ENCODE results near the gene STING1.
A peak's percentile ranks its signal among the peaks of the same experiment; 100 is the strongest.

Gene STING1

DNA sequence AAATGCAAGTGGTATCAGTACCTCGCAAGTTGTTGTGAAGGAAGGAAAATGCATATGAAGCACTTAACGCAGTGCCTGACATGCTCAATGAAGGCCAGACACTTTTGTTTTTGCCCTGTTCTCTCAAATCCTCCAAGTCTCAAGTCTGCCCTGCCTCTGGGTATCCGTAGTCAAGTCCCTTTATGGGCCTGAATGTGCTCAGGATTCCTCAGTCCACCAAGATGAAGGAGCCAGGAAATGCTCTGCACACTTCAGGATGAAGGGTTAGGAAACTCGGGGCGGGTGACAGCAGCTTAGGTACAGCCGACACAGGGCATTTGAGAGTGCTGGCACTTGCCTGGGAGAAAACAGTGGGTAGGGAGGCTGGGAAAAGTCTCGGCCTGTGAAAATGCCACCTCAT lies 21.4 kb downstream of the STING1 start:
- no peak overlapping the region for H3K9ac ChIP-seq (ENCODE audit: low read length in 2 of 2)
- H3K9me3 ChIP-seq (ENCODE audit: control insufficient read depth in 2 of 2, low read length in 2 of 2): no peaks in the 10 kb centered on the region
- H3K27me3 ChIP-seq (ENCODE audit: control insufficient read depth in 1 of 2, insufficient read depth in 2 of 2, low read length in 2 of 2): no peaks in the 10 kb centered on the region
- no peak overlapping the region for H3K27ac ChIP-seq (ENCODE audit: low read length)
- peak overlapping the region in 1 of 2 donors; percentile 49 for H3K4me3 ChIP-seq (ENCODE audit: low read length in 2 of 2)
- H3K36me3 ChIP-seq (ENCODE audit: control insufficient read depth in 2 of 2, insufficient read depth in 2 of 2, low read length in 2 of 2): no peaks in the 10 kb centered on the region
- no peaks in the 10 kb centered on the region for H3K4me1 ChIP-seq (ENCODE audit: control insufficient read depth, insufficient read depth, low read length)

DNA sequence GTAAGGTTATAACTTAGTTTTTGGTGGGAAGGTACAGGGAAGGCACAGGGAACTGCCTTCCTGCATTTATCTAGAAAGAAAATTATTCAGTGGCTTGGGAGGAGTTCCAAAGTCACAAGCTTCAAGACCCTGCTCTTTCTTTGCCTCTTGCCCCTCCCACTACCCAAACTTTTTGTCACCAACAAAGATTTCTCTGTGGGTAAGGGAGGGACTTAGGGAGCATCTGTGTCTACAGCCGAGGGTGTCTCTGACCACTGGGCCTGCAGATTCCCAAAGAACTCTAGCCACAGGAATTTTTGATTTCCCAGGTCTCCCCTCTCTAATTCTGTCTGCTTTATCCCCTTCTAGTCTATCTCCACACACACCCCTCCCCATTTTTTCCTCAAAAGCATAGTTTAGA lies 22.1 kb downstream of the STING1 start:
- Histone ChIP-seq H3K9me3 (ENCODE audit: control insufficient read depth in 2 of 2, low read length in 2 of 2) (no peaks in the 10 kb centered on the region), H3K4me3 (ENCODE audit: low read length in 2 of 2) (no peak overlapping the region), H3K36me3 (ENCODE audit: control insufficient read depth in 2 of 2, insufficient read depth in 2 of 2, low read length in 2 of 2) (no peaks in the 10 kb centered on the region), H3K27me3 (ENCODE audit: control insufficient read depth in 1 of 2, insufficient read depth in 2 of 2, low read length in 2 of 2) (no peaks in the 10 kb centered on the region), H3K27ac (ENCODE audit: low read length) (no peak overlapping the region), H3K4me1 (ENCODE audit: control insufficient read depth, insufficient read depth, low read length) (no peaks in the 10 kb centered on the region), H3K9ac (ENCODE audit: low read length in 2 of 2) (no peak overlapping the region)

DNA sequence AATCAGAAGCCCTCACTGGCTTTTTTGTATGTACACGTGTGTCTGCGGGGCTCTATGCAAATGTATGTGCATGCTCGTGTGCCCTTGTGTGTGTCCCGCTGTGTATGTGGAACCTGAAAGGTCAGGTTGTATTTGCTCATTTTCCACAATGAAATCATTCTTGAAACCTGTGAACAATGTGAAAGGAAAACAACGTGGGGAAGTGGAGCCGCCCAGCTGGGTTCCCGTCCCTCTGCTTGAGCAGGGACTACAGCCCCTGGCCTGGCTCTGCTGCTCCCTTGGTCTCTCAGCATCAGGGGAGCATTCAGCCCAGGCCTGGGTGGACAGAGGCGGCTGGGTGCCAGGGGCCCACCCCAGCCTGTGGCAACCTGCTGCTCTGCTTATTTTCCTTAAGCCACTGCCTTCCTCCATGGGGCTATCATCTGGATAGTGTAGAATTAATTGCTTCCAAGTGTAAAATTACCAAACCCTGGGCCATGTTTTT lies 23.1 kb downstream of the STING1 start:
- Histone ChIP-seq H3K36me3 (ENCODE audit: control insufficient read depth in 2 of 2, insufficient read depth in 2 of 2, low read length in 2 of 2) (no peaks in the 10 kb centered on the region), H3K27me3 (ENCODE audit: control insufficient read depth in 1 of 2, insufficient read depth in 2 of 2, low read length in 2 of 2) (no peaks in the 10 kb centered on the region), H3K9ac (ENCODE audit: low read length in 2 of 2) (no peak overlapping the region), H3K4me1 (ENCODE audit: control insufficient read depth, insufficient read depth, low read length) (no peaks in the 10 kb centered on the region), H3K4me3 (ENCODE audit: low read length in 2 of 2) (no peak overlapping the region), H3K9me3 (ENCODE audit: control insufficient read depth in 2 of 2, low read length in 2 of 2) (no peaks in the 10 kb centered on the region), H3K27ac (ENCODE audit: low read length) (no peak overlapping the region)

DNA sequence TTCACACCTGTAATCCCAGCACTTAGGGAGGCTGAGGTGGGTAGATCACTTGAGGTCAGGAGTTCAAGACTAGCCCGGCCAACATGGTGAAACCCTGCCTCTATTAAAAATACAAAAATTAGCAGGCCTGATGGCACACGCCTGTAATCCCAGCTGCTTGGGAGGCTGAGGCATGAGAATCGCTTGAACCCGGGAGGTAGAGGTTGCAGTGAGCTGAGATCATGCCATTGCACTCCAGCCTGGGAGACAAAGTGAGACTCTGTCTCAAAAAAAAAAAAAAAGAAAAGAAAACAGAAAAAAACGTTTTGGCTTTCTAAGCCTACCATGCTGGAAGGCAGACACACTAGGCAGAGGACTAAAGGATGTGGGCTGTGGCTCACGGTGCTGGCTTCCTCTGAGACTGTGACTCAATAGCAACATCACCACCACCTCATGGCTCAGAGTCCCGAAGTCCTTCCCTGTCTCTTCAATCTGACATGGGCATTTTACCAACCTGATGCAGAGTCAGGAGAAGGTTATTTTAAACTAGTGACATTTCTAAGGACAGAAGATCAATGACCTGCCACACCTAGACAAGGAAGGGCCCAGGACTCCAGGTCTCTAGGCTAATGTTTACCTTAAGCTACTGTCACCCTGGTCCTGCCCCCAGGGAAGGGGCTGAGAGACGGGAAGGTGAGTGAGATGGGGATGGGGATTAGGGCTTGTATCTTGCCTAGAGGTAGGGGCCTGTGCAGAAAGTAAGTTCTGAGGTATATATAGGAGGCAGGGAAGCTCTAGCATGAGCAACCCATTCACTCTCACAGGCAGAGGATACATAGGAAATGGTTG lies 23.8 kb downstream of the STING1 start:
- H3K4me1 ChIP-seq (ENCODE audit: control insufficient read depth, insufficient read depth, low read length): no peaks in the 10 kb centered on the region
- H3K36me3 ChIP-seq (ENCODE audit: control insufficient read depth in 2 of 2, insufficient read depth in 2 of 2, low read length in 2 of 2): no peaks in the 10 kb centered on the region
- no peaks in the 10 kb centered on the region for H3K27me3 ChIP-seq (ENCODE audit: control insufficient read depth in 1 of 2, insufficient read depth in 2 of 2, low read length in 2 of 2)
- no peak overlapping the region for H3K9ac ChIP-seq (ENCODE audit: low read length in 2 of 2)
- no peak overlapping the region for H3K4me3 ChIP-seq (ENCODE audit: low read length in 2 of 2)
- H3K9me3 ChIP-seq (ENCODE audit: control insufficient read depth in 2 of 2, low read length in 2 of 2): no peaks in the 10 kb centered on the region
- no peak overlapping the region for H3K27ac ChIP-seq (ENCODE audit: low read length)

DNA sequence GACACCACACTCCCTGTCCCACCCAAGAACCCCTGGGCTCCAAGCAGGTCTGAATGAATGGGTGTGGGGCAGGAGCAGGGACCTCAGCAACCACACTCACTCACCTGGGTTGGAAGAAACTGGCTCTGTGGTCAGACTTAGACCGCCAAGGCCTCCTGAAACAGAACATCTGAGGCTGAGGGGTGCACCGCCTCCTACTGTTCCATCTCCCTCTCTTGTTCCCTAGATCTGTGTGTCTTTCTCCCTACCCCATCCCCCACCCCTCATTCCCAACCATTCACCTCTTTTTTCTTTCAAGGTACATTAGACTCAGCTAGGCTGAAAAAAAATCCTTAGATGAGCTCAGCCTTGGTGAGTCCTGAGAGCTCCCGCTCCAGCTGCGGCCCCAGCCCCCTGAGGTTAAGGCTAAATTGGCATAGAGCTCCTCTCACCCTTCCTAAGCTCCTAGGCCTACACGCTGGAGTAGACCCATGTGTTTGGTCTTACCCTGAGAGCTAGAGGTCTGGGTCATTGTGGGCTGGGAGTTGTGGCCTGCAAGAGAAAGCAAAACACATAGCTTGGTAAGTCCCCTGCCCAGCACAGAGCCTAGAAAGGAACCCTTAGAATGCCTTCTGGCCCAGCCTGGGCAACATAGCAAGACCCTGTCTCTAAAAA lies 24.8 kb downstream of the STING1 start:
- H3K9ac ChIP-seq (ENCODE audit: low read length in 2 of 2): no peak overlapping the region
- no peaks in the 10 kb centered on the region for H3K36me3 ChIP-seq (ENCODE audit: control insufficient read depth in 2 of 2, insufficient read depth in 2 of 2, low read length in 2 of 2)
- no peak overlapping the region for H3K27ac ChIP-seq (ENCODE audit: low read length)

DNA sequence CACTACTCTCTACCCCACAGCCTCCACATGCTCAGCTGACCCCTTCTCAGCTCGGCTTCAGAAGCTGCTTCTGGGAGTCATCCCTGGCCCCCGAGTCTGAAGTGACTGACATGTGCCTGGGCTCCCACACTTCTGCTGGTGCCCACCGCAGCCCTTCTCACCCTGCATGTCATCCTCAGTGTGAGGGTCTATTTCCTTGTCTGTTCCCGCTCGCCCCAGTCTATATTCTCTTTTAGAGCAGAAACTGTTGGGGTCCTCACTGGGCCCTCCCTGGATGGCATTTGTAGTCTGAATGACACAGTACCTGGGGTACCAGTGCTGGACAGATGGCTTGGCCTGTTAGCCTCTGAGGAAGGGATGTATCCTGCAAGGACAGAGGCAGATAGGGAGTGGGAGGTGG lies 25.3 kb downstream of the STING1 start:
- Histone ChIP-seq H3K27ac (ENCODE audit: low read length) (no peak overlapping the region), H3K36me3 (ENCODE audit: control insufficient read depth in 2 of 2, insufficient read depth in 2 of 2, low read length in 2 of 2) (no peaks in the 10 kb centered on the region), H3K4me1 (ENCODE audit: control insufficient read depth, insufficient read depth, low read length) (no peaks in the 10 kb centered on the region), H3K4me3 (ENCODE audit: low read length in 2 of 2) (no peak overlapping the region), H3K9me3 (ENCODE audit: control insufficient read depth in 2 of 2, low read length in 2 of 2) (no peaks in the 10 kb centered on the region), H3K27me3 (ENCODE audit: control insufficient read depth in 1 of 2, insufficient read depth in 2 of 2, low read length in 2 of 2) (no peaks in the 10 kb centered on the region), H3K9ac (ENCODE audit: low read length in 2 of 2) (no peak overlapping the region)

More for the DNA sequence above, 24.8 kb downstream of the STING1 start:
- Histone ChIP-seq H3K4me1 (ENCODE audit: control insufficient read depth, insufficient read depth, low read length) (no peaks in the 10 kb centered on the region), H3K4me3 (ENCODE audit: low read length in 2 of 2) (no peak overlapping the region), H3K27me3 (ENCODE audit: control insufficient read depth in 1 of 2, insufficient read depth in 2 of 2, low read length in 2 of 2) (no peaks in the 10 kb centered on the region), H3K9me3 (ENCODE audit: control insufficient read depth in 2 of 2, low read length in 2 of 2) (no peaks in the 10 kb centered on the region)

DNA sequence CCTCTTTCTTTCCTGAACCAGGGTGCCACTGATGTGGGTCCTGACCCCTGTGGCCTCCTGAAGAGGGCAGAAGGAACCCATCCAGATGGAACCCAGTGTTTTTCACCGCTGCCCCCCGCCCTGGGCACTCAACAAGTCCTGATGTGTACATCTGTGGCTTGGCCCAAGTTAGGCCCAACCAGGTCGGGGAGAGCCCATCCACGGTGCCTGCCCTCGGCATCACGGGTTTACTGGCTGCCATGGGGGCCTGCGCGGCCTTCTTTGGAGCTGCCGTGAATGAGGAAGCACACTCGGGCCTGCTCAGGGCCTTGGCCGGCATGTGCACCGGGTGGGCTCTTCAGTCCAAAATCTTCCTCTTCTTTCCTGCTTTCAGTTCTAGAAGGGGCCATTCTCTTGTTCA lies 25.8 kb downstream of the STING1 start:
- Histone ChIP-seq H3K4me1 (ENCODE audit: control insufficient read depth, insufficient read depth, low read length) (no peaks in the 10 kb centered on the region), H3K27me3 (ENCODE audit: control insufficient read depth in 1 of 2, insufficient read depth in 2 of 2, low read length in 2 of 2) (no peaks in the 10 kb centered on the region), H3K4me3 (ENCODE audit: low read length in 2 of 2) (no peak overlapping the region), H3K9ac (ENCODE audit: low read length in 2 of 2) (no peak overlapping the region), H3K36me3 (ENCODE audit: control insufficient read depth in 2 of 2, insufficient read depth in 2 of 2, low read length in 2 of 2) (no peaks in the 10 kb centered on the region), H3K27ac (ENCODE audit: low read length) (no peak overlapping the region), H3K9me3 (ENCODE audit: control insufficient read depth in 2 of 2, low read length in 2 of 2) (no peaks in the 10 kb centered on the region)

DNA sequence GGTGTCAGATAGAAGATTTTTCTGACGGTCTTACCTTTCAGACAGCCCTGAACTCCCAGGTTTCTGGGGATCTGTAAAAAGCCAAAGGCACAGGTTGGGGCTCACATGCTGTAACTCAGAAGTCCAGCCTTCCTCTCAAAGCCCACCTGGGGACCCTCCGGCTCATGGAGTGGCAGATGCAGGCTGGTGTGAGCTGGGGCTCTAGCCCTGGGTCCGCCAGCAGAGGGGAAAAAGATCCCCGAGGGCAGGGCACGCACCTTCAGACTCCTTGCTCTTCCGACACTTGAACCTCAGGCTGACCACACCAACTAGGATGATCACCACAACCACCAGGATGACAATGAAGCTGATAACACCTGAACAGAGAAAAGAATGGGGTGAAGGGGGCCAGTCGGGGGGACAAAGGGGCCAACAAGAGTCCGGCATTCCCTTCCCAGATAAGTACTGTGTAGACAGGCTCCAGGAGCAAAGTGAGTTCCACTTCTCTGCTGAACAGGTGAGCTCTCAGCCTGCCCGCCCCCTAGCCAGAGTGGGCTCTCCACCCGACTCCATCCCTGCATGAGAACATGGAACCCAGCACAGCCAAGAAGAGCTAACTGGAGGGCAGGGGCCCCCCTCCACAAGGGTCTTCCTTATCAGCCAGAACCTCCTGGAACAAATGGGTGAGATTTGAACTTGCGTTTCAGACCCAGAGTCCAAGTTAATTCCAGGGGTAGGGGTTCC lies 27.8 kb downstream of the STING1 start:
- H3K9me3 ChIP-seq (ENCODE audit: control insufficient read depth in 2 of 2, low read length in 2 of 2): no peaks in the 10 kb centered on the region
- no peaks in the 10 kb centered on the region for H3K4me1 ChIP-seq (ENCODE audit: control insufficient read depth, insufficient read depth, low read length)
- H3K36me3 ChIP-seq (ENCODE audit: control insufficient read depth in 2 of 2, insufficient read depth in 2 of 2, low read length in 2 of 2): no peaks in the 10 kb centered on the region
- H3K27me3 ChIP-seq (ENCODE audit: control insufficient read depth in 1 of 2, insufficient read depth in 2 of 2, low read length in 2 of 2): no peaks in the 10 kb centered on the region
- H3K4me3 ChIP-seq (ENCODE audit: low read length in 2 of 2): no peak overlapping the region
- H3K27ac ChIP-seq (ENCODE audit: low read length): no peak overlapping the region
- no peak overlapping the region for H3K9ac ChIP-seq (ENCODE audit: low read length in 2 of 2)

DNA sequence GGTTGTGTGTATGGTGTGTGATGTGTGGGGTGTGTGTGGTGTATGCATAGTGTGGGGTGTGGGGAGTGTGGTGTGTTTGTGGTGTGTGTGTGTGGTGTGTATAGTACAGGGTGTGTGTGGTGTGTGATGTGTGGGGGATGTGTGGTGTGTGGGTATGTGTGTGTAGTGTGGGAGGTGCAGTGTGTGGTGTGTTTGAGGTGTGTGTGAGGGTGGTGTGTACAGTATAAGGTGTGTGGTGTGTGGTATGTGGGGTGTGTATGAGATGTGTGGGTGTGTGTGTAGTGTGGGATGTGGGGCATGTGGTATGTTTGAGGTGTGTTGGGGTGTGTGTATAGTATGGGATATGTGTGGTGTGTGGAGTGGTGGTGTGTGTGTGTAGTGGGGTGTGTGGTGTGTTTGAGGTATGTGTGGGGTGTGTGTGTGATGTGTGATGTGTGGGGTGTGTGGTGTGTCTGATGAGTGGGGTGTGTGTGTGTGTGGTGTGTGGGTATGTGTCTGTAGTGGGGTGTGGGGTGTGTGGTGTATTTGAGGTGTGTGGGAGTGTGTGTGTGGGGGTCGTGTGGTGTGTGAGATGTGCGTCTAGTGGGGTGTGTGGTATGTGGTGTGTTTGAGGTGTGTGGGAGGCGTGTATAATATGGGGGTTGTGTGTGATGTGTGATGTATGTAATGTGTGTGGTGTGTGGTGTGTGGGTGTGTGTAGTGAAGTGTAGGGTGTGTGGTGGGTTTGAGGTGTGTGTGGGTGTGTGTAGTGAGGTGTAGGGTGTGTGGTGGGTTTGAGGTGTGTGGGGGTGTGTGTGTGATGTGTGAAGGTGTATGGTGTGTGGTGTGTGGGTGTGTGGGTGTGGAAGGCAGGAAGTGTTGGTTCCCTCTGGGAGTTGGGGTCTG lies 28.6 kb downstream of the STING1 start:
- no peak overlapping the region for H3K4me3 ChIP-seq (ENCODE audit: low read length in 2 of 2)
- no peaks in the 10 kb centered on the region for H3K27me3 ChIP-seq (ENCODE audit: control insufficient read depth in 1 of 2, insufficient read depth in 2 of 2, low read length in 2 of 2)
- H3K27ac ChIP-seq (ENCODE audit: low read length): no peak overlapping the region
- H3K4me1 ChIP-seq (ENCODE audit: control insufficient read depth, insufficient read depth, low read length): no peaks in the 10 kb centered on the region
- no peak overlapping the region for H3K9ac ChIP-seq (ENCODE audit: low read length in 2 of 2)
- H3K36me3 ChIP-seq (ENCODE audit: control insufficient read depth in 2 of 2, insufficient read depth in 2 of 2, low read length in 2 of 2): no peaks in the 10 kb centered on the region
- no peaks in the 10 kb centered on the region for H3K9me3 ChIP-seq (ENCODE audit: control insufficient read depth in 2 of 2, low read length in 2 of 2)

Data from stomach smooth muscle (tissue), 2 donors.